ENCODE results near the gene LOXL3.

The LOXL3 gene

GRCh38 chr2:74526649-74527230 lies 27.0 kb downstream of the LOXL3 start:
- no peak for DNase-seq (ENCODE audit: low read depth)

GRCh38 chr2:74525717-74526648 lies 27.8 kb downstream of the LOXL3 start, which contains the start of gene DQX1:
Gene DQX1, minus strand, starts transcription at chr2:74526231. Its CDS starts 502 bp downstream, at chr2:74525729.
- no peak for DNase-seq (ENCODE audit: low read depth)

GRCh38 chr2:74524955-74525716 lies 28.6 kb downstream of the LOXL3 start:
- no peak for DNase-seq (ENCODE audit: low read depth)

GRCh38 chr2:74524005-74524404 lies 29.7 kb downstream of the LOXL3 start:
- no peak for DNase-seq (ENCODE audit: low read depth)

GRCh38 chr2:74522516-74522915 lies 31.2 kb downstream of the LOXL3 start:
- no peak for DNase-seq (ENCODE audit: low read depth)

GRCh38 chr2:74516650-74517049 lies 37.1 kb downstream of the LOXL3 start:
- DNase-seq (ENCODE audit: low read depth) = no peak

GRCh38 chr2:74515981-74516633 lies 37.6 kb downstream of the LOXL3 start:
- peak; percentile 57 for DNase-seq (ENCODE audit: low read depth)

GRCh38 chr2:74515271-74515980 lies 38.3 kb downstream of the LOXL3 start:
- DNase-seq (ENCODE audit: low read depth) = no peak

- no peak for DNase-seq (ENCODE audit: low read depth)
Observed at GRCh38 chr2:74514368-74515270, 39.1 kb downstream of the LOXL3 start, which contains the start of gene TLX2. Gene TLX2, plus strand, starts transcription at chr2:74514450. Its CDS starts 357 bp downstream, at chr2:74514807.

- no peak for DNase-seq (ENCODE audit: low read depth)
Observed at GRCh38 chr2:74513605-74514367, 40.0 kb downstream of the LOXL3 start.

GRCh38 chr2:74512744-74513604 lies 40.8 kb downstream of the LOXL3 start:
- DNase-seq (ENCODE audit: low read depth) = no peak

GRCh38 chr2:74511104-74511989 lies 42.4 kb downstream of the LOXL3 start:
- no peak for DNase-seq (ENCODE audit: low read depth)

GRCh38 chr2:74510272-74510671 lies 43.5 kb downstream of the LOXL3 start:
- no peak for DNase-seq (ENCODE audit: low read depth)

GRCh38 chr2:74507926-74508520 lies 45.7 kb downstream of the LOXL3 start:
- no peak for DNase-seq (ENCODE audit: low read depth)

- peak; percentile 97 for DNase-seq (ENCODE audit: low read depth)
Observed at GRCh38 chr2:74507145-74507925, 46.4 kb downstream of the LOXL3 start, which contains the start of gene PCGF1. Gene PCGF1, minus strand, starts transcription at chr2:74507695. Its CDS starts 27 bp downstream, at chr2:74507668.
